ENCODE results near the gene LMOD1.
"Not testable (repeated sequence)": the region's sequence is repeated elsewhere in the genome, so short reads cannot be mapped to it uniquely, and the experiment has no call there.

Gene LMOD1

GRCh38 chr1:201947697-201948008 lies 1.3 kb upstream of the LMOD1 start:
- DNase-seq (ENCODE audit: low read depth, low spot score), result no peak

GRCh38 chr1:201945863-201946223 lies 505 bp downstream of the LMOD1 start:
- no peak for DNase-seq (ENCODE audit: low read depth, low spot score)

- DNase-seq (ENCODE audit: low read depth, low spot score), result peak; percentile 20
Measured at GRCh38 chr1:201945157-201945556, 1.2 kb downstream of the LMOD1 start.

GRCh38 chr1:201944639-201945038 lies 1.7 kb downstream of the LMOD1 start:
- no peak for DNase-seq (ENCODE audit: low read depth, low spot score)

GRCh38 chr1:201944002-201944401 lies 2.3 kb downstream of the LMOD1 start:
- no peak for DNase-seq (ENCODE audit: low read depth, low spot score)

- DNase-seq (ENCODE audit: low read depth, low spot score), result no peak
Measured at GRCh38 chr1:201942129-201942495, 4.2 kb downstream of the LMOD1 start.

- peak; percentile 13 for DNase-seq (ENCODE audit: low read depth, low spot score)
Measured at GRCh38 chr1:201941420-201942128, 4.8 kb downstream of the LMOD1 start.

- not testable (repeated sequence) for DNase-seq (ENCODE audit: low read depth, low spot score)
Measured at GRCh38 chr1:201940316-201940715, 6.0 kb downstream of the LMOD1 start.

GRCh38 chr1:201939574-201939973 lies 6.8 kb downstream of the LMOD1 start:
- DNase-seq (ENCODE audit: low read depth, low spot score), result no peak

- DNase-seq (ENCODE audit: low read depth, low spot score), result no peak
Measured at GRCh38 chr1:201939148-201939547, 7.2 kb downstream of the LMOD1 start.

- no peak for DNase-seq (ENCODE audit: low read depth, low spot score)
Measured at GRCh38 chr1:201938440-201939035, 7.8 kb downstream of the LMOD1 start.

GRCh38 chr1:201937624-201938213 lies 8.6 kb downstream of the LMOD1 start:
- peak; percentile 54 for DNase-seq (ENCODE audit: low read depth, low spot score)

GRCh38 chr1:201933840-201934430 lies 12.4 kb downstream of the LMOD1 start:
- DNase-seq (ENCODE audit: low read depth, low spot score), result no peak

- DNase-seq (ENCODE audit: low read depth, low spot score), result no peak
Measured at GRCh38 chr1:201930803-201931202, 15.5 kb downstream of the LMOD1 start.

- DNase-seq (ENCODE audit: low read depth, low spot score), result no peak
Measured at GRCh38 chr1:201930137-201930536, 16.2 kb downstream of the LMOD1 start.

- no peak for DNase-seq (ENCODE audit: low read depth, low spot score)
Measured at GRCh38 chr1:201928266-201928665, 18.1 kb downstream of the LMOD1 start.

- DNase-seq (ENCODE audit: low read depth, low spot score), result no peak
Measured at GRCh38 chr1:201925981-201926645, 20.2 kb downstream of the LMOD1 start.

- DNase-seq (ENCODE audit: low read depth, low spot score), result no peak
Measured at GRCh38 chr1:201925301-201925567, 21.1 kb downstream of the LMOD1 start.

GRCh38 chr1:201921952-201922558 lies 24.3 kb downstream of the LMOD1 start:
- DNase-seq (ENCODE audit: low read depth, low spot score), result no peak

- no peak for DNase-seq (ENCODE audit: low read depth, low spot score)
Measured at GRCh38 chr1:201918343-201918742, 28.0 kb downstream of the LMOD1 start.

- DNase-seq (ENCODE audit: low read depth, low spot score), result peak; percentile 82
Measured at GRCh38 chr1:201917362-201918033, 28.9 kb downstream of the LMOD1 start.

All from astrocyte of the hippocampus (primary cell).